Measurements from ENCODE around the gene OLFM3.

The OLFM3 gene

GRCh38 chr1:101996825-101997465 lies at the start of gene OLFM3:
Gene OLFM3, minus strand, starts transcription at chr1:101996926.
- no peak for DNase-seq (ENCODE audit: low read depth)

GRCh38 chr1:102045752-102046151 lies 49.0 kb upstream of the OLFM3 start:
- no peak for DNase-seq (ENCODE audit: low read depth)

DNA sequence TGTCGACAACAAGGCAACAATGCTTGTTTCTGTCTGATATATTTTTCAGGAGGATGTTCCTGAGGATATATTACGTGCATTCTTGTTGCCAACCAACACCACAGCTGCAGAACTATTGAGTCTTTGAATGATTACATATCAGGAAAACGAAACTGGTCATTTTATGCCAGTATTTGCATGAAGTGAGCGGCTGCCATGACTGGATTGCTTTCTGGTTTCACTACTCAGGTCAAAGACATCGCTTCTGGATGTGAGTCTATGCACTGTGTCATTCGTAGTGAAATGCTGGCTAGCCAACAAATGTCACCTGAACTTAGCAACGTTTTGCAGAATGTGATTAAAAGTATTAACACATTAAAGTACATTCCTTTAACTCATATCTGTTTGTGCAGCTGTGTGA lies 35.8 kb upstream of the OLFM3 start:
- DNase-seq (ENCODE audit: low read depth): no peak

GRCh38 chr1:102019530-102019929 lies 22.8 kb upstream of the OLFM3 start:
- no peak for DNase-seq (ENCODE audit: low read depth)

- no peak for DNase-seq (ENCODE audit: low read depth)
Measured at GRCh38 chr1:102015728-102016127, 19.0 kb upstream of the OLFM3 start.

GRCh38 chr1:102002057-102002456 lies 5.3 kb upstream of the OLFM3 start:
- DNase-seq (ENCODE audit: low read depth): no peak

GRCh38 chr1:101995984-101996745 lies 561 bp downstream of the OLFM3 start:
- no peak for DNase-seq (ENCODE audit: low read depth)

DNA sequence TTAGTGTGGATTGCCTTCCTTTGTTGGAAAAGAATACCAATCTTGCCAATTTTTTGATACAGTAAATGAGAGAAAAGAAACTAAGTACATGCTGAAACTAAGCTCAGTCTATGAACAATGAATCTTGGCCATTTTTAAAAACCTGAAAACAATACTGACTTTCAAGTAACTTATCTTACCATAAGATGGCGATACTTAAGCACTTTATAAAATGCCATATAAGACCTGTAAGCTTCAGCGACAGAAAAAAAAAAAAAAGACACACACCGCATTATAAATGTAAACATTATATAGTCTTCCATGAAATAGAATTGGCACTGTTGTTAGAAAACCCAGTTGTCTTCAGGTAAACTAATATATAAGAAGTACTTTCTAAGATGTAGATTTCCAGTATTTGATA lies 3.0 kb downstream of the OLFM3 start:
- DNase-seq (ENCODE audit: low read depth): no peak

DNA sequence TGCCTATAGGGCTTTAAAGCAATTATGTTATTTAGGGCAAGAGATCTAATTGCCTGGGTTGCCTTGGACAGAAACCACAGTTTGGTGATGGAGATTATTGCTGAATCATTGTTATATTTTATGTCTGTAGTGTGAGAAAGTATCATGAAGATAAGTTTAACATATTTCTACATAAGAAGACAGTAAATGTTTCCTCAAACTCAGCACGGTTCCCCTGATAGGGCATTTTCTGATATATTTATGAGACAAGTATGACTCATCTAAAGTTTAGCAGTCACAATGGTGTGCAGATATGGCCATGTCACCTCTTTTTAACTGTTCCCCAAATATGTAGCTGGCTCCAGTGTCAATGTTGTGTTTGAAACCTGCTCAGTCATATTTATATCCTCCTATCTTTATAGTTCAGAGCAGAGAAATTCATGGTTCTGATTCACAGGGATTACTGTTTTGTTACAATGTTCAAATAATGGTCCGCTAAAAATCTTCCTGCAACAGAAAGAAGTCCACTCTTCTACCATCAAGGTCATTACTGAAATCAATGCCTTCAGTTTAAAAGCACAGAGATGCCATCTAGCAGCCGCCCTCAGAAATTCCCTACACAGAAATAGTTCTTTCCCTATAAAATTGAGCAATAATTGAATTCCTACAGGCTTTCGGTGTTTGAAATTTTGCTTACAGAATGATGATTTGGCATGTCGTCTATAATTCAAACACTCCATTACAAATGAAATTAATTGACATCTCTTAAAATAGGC lies 3.7 kb downstream of the OLFM3 start:
- no peak for DNase-seq (ENCODE audit: low read depth)

GRCh38 chr1:101980974-101981373 lies 15.8 kb downstream of the OLFM3 start:
- DNase-seq (ENCODE audit: low read depth): no peak

GRCh38 chr1:101977266-101977665 lies 19.5 kb downstream of the OLFM3 start:
- DNase-seq (ENCODE audit: low read depth): no peak

GRCh38 chr1:101976161-101976560 lies 20.6 kb downstream of the OLFM3 start:
- no peak for DNase-seq (ENCODE audit: low read depth)

GRCh38 chr1:101975371-101975770 lies 21.4 kb downstream of the OLFM3 start:
- no peak for DNase-seq (ENCODE audit: low read depth)

GRCh38 chr1:101974599-101975274 lies 22.0 kb downstream of the OLFM3 start:
- DNase-seq (ENCODE audit: low read depth): no peak

DNA sequence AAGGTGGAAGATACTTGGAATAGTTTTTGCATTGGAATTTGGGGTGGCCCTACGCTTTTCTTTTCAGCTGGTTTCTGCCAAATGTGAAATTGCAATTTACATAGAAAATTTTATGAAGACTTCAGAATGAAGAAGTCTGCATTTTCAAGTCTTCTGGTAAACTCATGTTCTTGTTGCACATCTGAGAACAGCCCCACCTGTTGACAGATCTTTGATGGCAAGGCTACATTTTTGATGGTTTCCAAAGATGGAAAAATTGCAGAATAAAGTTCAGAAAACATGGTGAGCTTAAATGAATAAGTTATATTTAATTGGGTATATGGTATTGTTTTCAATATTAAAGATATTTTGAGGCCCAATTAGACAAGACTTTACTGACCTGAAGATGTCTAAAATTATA lies 25.4 kb downstream of the OLFM3 start:
- no peak for DNase-seq (ENCODE audit: low read depth)

DNA sequence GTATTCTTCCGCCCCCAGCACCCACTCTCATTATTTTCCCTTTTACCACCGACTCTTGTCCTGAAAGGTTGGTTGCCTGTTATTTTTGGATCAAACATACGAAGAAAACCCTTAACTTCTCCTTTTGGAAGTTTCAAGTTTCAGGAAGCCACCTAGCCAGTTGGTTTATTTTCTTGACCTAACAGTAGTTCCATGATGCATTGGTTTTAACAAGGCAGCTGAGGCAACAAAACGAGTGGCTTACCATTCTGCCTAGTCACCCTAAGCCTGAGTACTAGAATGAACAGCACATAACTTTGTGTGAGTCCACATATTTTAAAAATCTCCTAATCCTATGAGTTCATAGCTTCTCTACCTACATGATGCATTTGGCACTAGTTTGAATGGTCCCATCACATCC lies 28.9 kb downstream of the OLFM3 start:
- no peak for DNase-seq (ENCODE audit: low read depth)

DNA sequence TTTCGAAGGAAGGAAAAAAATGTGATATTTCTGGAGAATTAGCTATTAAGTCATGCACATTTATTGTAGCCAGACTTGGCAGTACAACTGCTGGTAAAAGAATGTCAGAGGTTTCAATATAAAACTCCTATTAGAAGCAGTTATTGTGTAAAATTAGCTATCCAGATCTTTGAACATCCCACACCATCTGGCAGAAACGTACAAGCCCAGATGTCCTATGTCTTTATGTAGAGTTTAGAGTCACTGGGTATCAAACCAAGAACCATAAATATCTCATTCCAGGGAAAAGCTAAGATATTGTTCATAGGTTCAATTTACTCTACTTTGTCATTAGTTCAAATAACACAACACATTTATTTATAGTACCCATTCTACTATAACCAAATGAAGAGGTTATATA lies 31.4 kb downstream of the OLFM3 start:
- no peak for DNase-seq (ENCODE audit: low read depth)

- no peak for DNase-seq (ENCODE audit: low read depth)
Measured at GRCh38 chr1:101964708-101965107, 32.0 kb downstream of the OLFM3 start.

DNA sequence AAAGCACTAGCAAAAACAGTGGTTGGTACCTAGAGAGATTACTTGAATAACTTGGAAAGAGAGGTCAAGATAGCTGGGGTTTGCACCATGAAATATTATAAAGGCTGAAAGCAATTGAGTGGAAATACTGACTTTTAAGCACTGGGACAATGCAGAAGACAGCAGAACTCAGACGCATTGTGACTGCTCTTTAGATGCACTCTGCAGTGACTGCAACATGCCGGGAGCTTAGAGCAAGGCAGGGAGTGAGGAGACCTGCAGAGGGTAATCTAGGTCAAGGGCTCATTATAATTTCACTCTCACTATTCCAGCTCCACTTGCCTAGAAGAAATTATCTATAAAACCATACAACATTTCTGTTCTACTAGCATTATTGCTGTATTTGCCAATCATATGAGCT lies 36.6 kb downstream of the OLFM3 start:
- no peak for DNase-seq (ENCODE audit: low read depth)

DNA sequence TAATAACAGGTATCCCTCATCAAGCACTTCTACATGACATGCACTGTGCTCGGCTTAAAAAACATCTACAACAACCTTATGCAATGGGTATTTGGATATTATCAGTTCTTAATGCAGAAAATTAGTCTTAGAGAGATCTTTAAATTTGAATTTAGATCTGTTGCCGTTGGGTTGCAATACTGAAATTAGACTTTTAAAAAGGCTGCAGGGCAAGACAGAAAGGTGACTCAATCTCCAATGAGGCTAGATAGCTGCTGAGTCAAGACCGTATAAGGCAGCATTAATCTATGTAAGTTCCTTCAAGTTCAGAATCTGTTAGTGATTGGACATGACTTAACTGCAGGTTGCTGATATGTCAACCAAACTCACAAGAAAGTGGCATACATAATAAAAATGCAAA lies 37.3 kb downstream of the OLFM3 start:
- no peak for DNase-seq (ENCODE audit: low read depth)

GRCh38 chr1:101957771-101958170 lies 39.0 kb downstream of the OLFM3 start:
- DNase-seq (ENCODE audit: low read depth): no peak

DNA sequence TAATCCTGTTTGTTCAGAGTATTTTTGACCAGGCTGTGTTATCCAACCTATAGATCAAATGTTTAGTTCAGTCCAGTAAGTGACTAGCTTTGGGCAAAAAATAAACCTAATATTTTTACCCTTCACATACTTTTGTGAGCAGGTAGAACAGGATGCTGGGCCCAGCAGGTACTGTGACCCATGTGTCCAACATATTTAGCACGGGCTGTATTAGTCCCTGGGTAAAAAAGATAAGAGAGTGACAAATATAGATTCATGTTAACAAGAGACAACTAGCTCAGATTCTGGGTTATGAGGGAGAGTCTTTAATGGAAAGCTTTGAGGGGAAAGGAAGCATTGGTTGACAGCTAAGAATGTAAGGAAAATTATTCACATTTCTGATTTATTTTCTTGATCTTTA lies 43.1 kb downstream of the OLFM3 start:
- no peak for DNase-seq (ENCODE audit: low read depth)

- no peak for DNase-seq (ENCODE audit: low read depth)
Measured at GRCh38 chr1:101945884-101946283, 50.8 kb downstream of the OLFM3 start.

Data from stimulated activated CD4-positive, alpha-beta T cell treated with anti-CD3 and anti-CD28 coated beads, Interleukin-2, amount 100 ng/mL, for 4 hours (primary cell).